ENCODE data around the gene ATP6V0E1. TPM values are rescaled to one million over a fixed set of nuclear protein-coding genes. Genes with fewer than 3 reads are reported as not detected.

ATP6V0E1 gene
- total and polyA plus RNA-seq, 2 donors (not counting 3 experiments of a cell fraction or from before 2014, with no cell fraction given): 217 to 278 TPM

- TF ChIP-seq MYC (IDR thresholded peaks at IDR 0.05; ENCODE audit: low read depth, low read length) (no peak), EZH2 (IDR thresholded peaks at IDR 0.05; ENCODE audit: borderline replicate concordance, low read depth, low read length, severe bottlenecking) (no peak), CTCF (IDR thresholded peaks at IDR 0.05; ENCODE audit: extremely low read depth in 1 of 2, insufficient read depth in 1 of 2, low read depth in 1 of 2, low read length in 2 of 2) (no peak), JUN (IDR thresholded peaks at IDR 0.05; ENCODE audit: borderline replicate concordance, insufficient read depth, insufficient read length, low read depth) (no peak), POLR2AphosphoS5 (IDR thresholded peaks at IDR 0.05; ENCODE audit: insufficient read depth, low read depth, low read length) (no peak), MAX (IDR thresholded peaks at IDR 0.05; ENCODE audit: insufficient read depth, insufficient read length) (no peak), POLR2A (IDR thresholded peaks at IDR 0.05; ENCODE audit: low read depth, low read length) (no peak), FOS (IDR thresholded peaks at IDR 0.05; ENCODE audit: borderline replicate concordance, insufficient read depth, low read length) (no peak), GATA2 (IDR thresholded peaks at IDR 0.05; ENCODE audit: insufficient read depth, insufficient read length, low read depth, low read length) (no peak)
- no peak for FAIRE-seq
- CTCF ChIA-PET: interaction anchor here (0.7 to 0.9 kb wide), 3 partner anchors 9 to 15 kb away, joined by 3 to 4 read pairs (median 4); no protein-coding TSS in a partner anchor
- no peak overlapping the region for H3K4me3 ChIP-seq (replicated peaks in 1 of 3; ENCODE audit: insufficient read depth in 1 of 3, low read depth in 1 of 3, low read length in 3 of 3)
- H4K20me1 ChIP-seq (replicated peaks; ENCODE audit: control insufficient read depth, extremely low read depth, insufficient read depth, low read length): no peaks in the 10 kb centered on the region
- H3K9me1 ChIP-seq (replicated peaks; ENCODE audit: control insufficient read depth, extremely low read depth, insufficient read depth, low read length): no peaks in the 10 kb centered on the region
- H3K4me1 ChIP-seq (ENCODE audit: control insufficient read depth, extremely low read depth, insufficient read depth, low read length): peaks cover 26% of the 10 kb centered on the region
- dilution Hi-C loops (cut with MboI; ENCODE audit: extremely low pct_ligation_motif_present, low sequenced_read_pairs) (no loop called here), intact Hi-C loops (cut with micrococcal nuclease) (no loop called here)
- H3K9ac ChIP-seq (replicated peaks; ENCODE audit: extremely low read depth, insufficient read depth, low read length): no peak overlapping the region
- DNase-seq (ENCODE audit: low read depth, low spot score): no peak
- no peak overlapping the region for H3K27ac ChIP-seq (ENCODE audit: insufficient read depth, low read depth, low read length)
- no peak overlapping the region for H3K4me2 ChIP-seq (ENCODE audit: insufficient read depth, low read length)
- H3K36me3 ChIP-seq (ENCODE audit: control insufficient read depth in 2 of 2, extremely low read depth in 1 of 2, insufficient read depth in 2 of 2, low read length in 2 of 2): peaks cover 0 to 3% of the 10 kb centered on the region in 2 experiments
- BruUV-seq (replicated peaks): no TSS peak
- no peak overlapping the region for H2AFZ ChIP-seq (ENCODE audit: low read depth, low read length)
- no peaks in the 10 kb centered on the region for H3K27me3 ChIP-seq (ENCODE audit: control insufficient read depth in 2 of 2, insufficient read depth in 2 of 2, low read length in 2 of 2)
- H3K9me3 ChIP-seq (replicated peaks; ENCODE audit: control insufficient read depth, insufficient read depth, low read length): no peaks in the 10 kb centered on the region
- POLR2A ChIA-PET: no interaction called here
- peaks cover 25% of the 10 kb centered on the region for H3K79me2 ChIP-seq (ENCODE audit: control insufficient read depth, insufficient read depth, low read length)
Observed at GRCh38 chr5:173025651-173026050, 42.1 kb downstream of the ATP6V0E1 start.

All from endothelial cell of umbilical vein (primary cell).